UCSD-AML1 (cell line): ENCODE results near the gene SLC39A9.
"Not testable (repeated sequence)": the region's sequence is repeated elsewhere in the genome, so short reads cannot be mapped to it uniquely, and the experiment has no call there.

Experiments
- DNase-seq: peaks from one replicate; lab custom pipeline; 2025; ENCODE audit not compliant: unreplicated experiment; lab: John Stamatoyannopoulos, UW

Gene SLC39A9

GRCh38 chr14:69475194-69475818 is 76.8 kb downstream of the SLC39A9 start:
- peak; percentile 26 for DNase-seq

GRCh38 chr14:69476824-69477450 is 78.4 kb downstream of the SLC39A9 start:
- not testable (repeated sequence) for DNase-seq

- DNase-seq, result not testable (repeated sequence)
Observed at GRCh38 chr14:69478055-69478454, 79.6 kb downstream of the SLC39A9 start.

- DNase-seq, result no peak
Observed at GRCh38 chr14:69479696-69480095, 81.2 kb downstream of the SLC39A9 start.

DNA sequence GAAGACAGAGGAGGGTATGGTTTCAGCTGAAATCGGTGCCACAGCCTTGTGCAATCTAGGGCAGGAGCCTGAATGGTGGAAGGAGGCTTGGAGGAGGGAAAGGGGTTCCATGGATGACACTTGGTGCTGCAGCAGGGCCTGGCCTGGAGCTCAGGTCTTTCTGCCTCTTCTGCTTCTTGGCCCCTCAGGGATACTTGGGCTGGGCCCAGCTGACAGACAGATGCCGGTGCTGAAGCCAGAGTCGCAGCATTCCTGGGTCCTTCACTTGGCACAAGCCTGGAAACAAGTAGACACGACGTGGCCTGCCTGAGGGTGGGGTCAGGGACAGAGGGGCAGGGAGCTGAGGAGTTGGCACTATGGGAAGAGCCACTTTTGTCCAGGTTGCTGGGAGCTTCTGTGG is 81.6 kb downstream of the SLC39A9 start:
- no peak for DNase-seq

DNA sequence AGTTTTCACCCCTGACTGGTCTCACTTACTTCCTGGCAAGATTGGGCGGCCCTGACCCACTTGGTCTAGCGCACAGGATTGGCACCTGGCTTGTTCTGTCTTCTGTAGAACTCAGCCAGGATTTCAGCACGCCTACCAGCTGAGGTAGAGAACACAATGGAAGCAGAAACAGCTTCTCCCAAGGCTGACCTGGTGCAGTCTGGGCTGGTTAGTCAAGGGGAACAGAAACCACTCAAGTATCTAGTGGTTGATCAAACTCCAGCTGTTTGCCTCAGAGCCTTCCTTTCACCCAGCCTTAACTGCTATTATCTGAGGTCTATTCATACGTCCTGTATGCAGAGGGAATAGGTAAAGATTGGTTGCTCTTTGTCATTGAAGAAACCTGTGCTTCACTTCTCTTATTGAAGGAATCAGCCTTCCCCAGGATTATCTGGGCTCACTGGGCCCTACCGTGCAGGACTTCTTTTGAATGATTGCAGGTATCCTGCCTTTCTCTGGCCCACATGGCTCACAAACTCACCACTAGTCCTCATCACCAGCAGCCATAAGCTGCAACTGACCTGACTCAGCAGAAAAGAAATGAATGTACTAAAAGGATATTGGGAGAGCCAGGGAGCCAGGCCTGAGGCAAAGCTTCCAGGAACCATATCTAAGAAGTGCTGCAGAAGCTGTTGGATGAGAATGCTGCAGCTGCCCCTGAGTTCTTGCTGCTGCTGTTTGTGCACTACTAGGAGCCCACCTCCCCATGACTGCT is 83.5 kb downstream of the SLC39A9 start:
- DNase-seq, result no peak

DNA sequence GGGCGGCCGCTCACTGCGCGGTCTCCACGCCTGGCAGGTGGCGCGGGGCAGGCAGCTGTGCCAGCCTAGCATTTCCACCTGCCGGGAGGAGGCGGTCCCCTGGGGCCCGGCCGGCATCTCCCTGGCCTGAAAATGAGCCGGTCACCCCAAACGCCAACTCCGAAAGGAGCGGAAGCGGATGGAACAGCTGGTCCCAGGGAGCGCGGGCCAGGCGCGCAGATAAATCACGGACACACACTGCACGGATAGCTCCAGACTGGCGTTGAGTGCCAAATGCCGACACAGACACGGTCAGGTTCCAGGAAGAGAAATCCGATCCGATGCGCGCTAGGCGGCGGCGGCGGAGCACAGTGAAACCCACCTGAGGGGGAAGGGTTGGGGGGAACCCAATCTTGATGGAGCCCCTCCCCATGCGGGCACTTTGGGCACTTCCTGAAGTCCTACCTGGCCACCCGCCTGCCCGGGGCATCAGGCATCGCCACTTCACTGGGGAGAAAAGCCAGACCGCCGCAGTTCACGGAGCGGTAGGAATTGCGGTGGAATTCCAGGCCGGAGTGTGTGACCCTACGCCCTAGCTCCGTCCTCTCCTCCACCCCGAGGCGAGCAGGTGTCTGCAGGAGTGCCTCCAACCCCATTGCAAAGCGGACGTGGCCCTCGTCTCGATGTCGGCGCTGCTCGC is 85.4 kb downstream of the SLC39A9 start:
- DNase-seq, result no peak

- DNase-seq, result no peak
Observed at GRCh38 chr14:69484444-69485314, 86.2 kb downstream of the SLC39A9 start, which contains the start of gene PLEKHD1. Gene PLEKHD1, plus strand, starts transcription at chr14:69484728. Its CDS starts 238 bp downstream, at chr14:69484966.

- no peak for DNase-seq
Observed at GRCh38 chr14:69485315-69485660, 86.8 kb downstream of the SLC39A9 start.

DNA sequence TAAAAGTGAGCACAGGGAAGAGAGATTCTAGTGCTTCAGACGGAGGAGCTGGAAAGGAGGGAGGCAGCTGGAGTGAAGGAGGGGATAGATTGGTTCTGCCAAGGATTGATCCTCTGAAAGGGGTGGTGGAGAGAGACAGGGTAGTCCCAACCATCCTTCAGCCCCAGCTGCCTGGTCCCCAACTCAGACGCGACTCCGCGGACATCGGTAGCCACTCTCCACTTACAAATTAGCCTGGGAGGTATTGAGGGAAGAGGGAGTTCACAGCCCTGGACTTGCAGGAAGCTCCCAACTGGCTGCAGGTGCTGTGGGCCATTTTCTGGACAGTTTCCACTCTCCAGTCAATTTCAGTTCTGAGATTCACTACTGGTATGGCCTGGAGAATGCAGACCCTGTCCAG is 87.2 kb downstream of the SLC39A9 start:
- DNase-seq, result no peak

DNA sequence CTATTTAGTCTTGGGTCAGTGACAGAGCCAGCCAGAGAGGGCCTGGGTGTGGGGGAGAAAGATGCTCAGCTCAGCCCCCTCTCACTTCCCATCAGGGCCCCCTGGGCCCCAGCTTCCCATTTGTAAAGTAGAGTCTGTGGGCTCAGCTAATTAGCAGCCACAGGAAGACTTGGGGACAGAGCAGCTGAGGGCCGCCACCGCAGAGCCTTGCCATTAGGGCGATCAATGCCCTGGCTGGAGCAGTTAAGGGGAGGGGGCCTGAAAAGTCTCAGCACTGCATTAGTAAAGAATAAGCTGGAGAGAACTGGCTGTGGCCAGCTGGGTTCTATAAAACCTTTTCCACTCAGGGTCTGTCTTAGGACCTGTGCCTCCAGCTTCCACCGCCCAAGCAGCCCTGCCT is 88.7 kb downstream of the SLC39A9 start:
- DNase-seq, result no peak

- no peak for DNase-seq
Observed at GRCh38 chr14:69487771-69488170, 89.3 kb downstream of the SLC39A9 start.

GRCh38 chr14:69489495-69489894 is 91.0 kb downstream of the SLC39A9 start:
- DNase-seq, result no peak

- DNase-seq, result no peak
Observed at GRCh38 chr14:69490219-69490918, 91.9 kb downstream of the SLC39A9 start.

DNA sequence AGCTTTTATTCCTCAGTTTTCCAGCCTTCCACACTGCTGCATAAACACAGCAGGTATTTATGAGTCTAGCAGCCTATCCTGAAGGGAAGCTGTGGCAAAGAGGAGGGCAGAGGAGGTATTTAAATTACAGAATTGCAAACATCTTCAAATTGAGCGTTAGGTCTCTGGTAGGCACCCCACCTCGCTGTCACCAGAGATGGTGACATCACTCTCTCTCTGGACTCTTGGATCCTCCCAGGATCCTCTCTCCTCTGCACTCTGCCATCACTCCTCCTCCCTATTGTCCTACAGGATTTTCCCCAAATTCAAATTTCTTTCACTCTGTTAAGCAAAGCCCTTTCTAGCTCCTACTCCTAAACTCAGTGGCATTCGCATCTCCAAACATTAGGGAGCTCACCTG is 92.7 kb downstream of the SLC39A9 start:
- DNase-seq, result no peak

- no peak for DNase-seq
Observed at GRCh38 chr14:69493038-69493437, 94.5 kb downstream of the SLC39A9 start.

GRCh38 chr14:69493791-69494190 is 95.3 kb downstream of the SLC39A9 start:
- no peak for DNase-seq

DNA sequence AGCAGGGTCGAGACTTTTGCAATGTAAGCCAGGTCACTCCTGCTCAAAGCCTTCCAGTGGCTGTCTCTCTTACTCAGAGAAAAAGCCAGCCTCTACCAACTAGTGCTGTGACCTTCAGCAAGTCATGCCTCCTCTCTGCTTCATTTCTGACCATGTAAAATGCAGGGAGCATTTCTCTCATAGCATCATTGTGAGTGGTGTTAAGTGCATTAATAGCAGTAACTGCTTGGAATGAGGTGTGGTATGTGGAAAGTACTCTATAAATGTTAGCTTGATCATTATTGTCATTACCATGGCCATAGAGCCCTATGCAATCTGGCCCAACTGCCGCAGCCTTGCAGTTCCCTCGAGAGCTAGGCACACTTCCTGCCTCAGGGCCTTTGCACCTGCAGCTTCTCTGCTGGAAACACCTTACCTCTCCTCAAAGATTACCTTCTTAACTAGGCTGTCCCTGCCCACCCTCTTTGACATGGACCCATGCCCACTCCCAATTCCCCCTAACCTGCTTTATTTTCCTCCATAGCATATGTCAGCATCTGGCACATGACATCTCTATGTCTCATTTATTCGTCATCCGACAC is 96.9 kb downstream of the SLC39A9 start:
- DNase-seq, result no peak

GRCh38 chr14:69497866-69498265 is 99.4 kb downstream of the SLC39A9 start:
- not testable (repeated sequence) for DNase-seq

- not testable (repeated sequence) for DNase-seq
Observed at GRCh38 chr14:69498286-69498685, 99.8 kb downstream of the SLC39A9 start.
